HG02571 (cell line): Measurements from ENCODE around the gene PBRM1.
A peak's percentile ranks its signal among the peaks of the same experiment; 100 is the strongest.

ENCODE experiments used
- ATAC-seq: cut with Tn5 transposase; IDR thresholded peaks from one replicate; pipeline ENCODE4 v1.9.1; 2021; ENCODE audit warnings: mild to moderate bottlenecking, moderate library complexity; ENCODE audit not compliant: unreplicated experiment

Gene PBRM1

GRCh38 chr3:52670621-52671521, 14.8 kb downstream of the PBRM1 start:
- ATAC-seq: peak; percentile 82

DNA sequence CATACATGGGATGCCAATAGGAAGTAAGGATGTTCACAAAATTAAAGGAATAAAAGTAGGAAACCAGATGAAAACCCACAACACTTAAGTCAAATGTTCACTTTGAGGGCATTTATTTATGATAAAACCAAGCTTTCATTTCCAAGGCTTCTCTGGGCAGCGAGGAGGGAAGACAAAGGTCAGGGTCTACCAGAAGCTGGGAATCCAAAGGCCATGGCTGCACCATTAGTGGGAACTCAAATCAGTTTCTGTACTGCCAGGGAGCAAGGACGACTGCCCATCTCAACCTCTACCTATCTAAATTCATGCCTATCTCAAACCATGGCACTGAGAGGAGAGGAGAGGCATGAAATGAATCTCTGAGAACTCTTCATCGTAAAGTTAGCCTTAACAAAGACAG, 22.6 kb downstream of the PBRM1 start:
- ATAC-seq: no peak

- ATAC-seq: no peak
These were observed 25.7 kb downstream of the PBRM1 start for GRCh38 chr3:52660046-52660445.

DNA sequence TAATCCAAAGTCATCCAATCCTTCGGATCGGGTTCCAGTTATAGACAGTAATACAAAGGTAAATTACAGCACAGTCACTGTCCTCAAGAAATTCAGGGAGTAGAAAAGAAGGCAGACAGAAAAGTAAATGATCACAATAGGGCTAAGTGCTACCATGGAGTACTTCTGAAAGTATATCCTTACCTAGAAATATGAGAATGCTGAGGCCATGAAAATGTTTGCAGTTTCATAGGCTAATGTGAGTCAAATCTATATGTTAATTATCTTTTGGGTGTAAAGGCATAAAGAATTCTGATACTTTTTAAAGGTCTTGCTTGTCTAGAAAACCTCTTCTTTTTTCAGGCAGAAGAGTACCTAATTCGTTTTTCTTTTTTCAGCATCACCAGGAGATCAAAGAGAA, 29.8 kb downstream of the PBRM1 start:
- no peak for ATAC-seq

DNA sequence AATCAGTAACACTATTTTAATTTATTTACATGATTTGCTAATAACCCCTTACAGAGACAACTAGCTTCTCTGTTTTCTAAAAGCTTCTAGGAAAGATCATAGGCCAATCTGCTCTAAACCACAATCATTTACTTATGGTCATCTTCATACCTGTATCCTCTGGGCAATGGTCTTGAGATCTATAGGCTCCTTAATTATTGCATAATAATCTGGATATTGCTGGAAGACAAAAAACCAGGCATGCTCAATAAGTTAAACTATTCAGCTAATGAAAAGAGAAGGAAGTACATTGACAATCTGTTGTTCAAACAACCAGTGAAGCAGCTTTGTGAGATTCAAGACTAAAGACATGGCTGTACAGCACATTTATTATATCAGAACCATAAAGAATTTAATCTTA, 34.1 kb downstream of the PBRM1 start:
- ATAC-seq: no peak

DNA sequence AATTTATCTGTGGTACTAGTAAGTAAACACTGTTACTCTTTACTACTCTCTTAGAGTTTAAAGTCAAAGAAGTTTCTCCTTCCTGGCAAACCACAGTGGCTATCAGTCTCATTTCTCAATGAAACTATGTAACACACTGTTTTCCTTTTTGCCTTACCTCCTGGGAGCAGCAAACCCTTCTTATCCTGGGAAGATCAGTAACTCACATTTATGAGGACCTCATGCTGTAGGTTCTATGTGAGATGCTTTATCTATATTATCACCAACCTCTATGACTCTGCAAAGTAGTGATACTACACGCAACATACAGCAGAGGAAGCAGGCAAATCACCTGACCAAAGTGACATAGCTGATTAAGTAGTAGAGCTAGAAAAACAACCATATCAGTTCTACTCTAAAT, 35.3 kb downstream of the PBRM1 start:
- no peak for ATAC-seq

GRCh38 chr3:52649461-52650210, 36.1 kb downstream of the PBRM1 start:
- no peak for ATAC-seq

DNA sequence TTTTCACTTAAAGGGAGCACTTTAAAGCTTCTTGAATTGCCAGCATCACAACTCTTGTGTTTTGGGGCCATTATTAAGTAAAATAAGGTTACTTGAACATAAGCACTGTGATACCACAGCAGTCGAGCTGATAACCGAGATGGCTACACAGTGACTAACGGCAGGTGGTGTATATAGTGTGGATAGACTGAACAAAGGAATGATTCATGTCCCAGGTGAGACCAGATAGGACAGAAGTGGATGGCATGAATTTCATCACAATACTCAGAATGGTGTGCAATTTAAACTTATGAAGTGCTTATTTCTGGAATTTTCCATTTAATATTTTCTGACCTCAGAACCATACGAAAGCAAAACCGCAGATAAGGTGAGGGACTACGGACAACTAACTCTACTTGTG, 40.2 kb downstream of the PBRM1 start:
- no peak for ATAC-seq

- no peak for ATAC-seq
These were observed 49.0 kb downstream of the PBRM1 start for GRCh38 chr3:52636673-52637072.

- ATAC-seq: no peak
These were observed 51.9 kb downstream of the PBRM1 start for GRCh38 chr3:52633786-52634185.

GRCh38 chr3:52625041-52625440, 60.7 kb downstream of the PBRM1 start:
- ATAC-seq: no peak

DNA sequence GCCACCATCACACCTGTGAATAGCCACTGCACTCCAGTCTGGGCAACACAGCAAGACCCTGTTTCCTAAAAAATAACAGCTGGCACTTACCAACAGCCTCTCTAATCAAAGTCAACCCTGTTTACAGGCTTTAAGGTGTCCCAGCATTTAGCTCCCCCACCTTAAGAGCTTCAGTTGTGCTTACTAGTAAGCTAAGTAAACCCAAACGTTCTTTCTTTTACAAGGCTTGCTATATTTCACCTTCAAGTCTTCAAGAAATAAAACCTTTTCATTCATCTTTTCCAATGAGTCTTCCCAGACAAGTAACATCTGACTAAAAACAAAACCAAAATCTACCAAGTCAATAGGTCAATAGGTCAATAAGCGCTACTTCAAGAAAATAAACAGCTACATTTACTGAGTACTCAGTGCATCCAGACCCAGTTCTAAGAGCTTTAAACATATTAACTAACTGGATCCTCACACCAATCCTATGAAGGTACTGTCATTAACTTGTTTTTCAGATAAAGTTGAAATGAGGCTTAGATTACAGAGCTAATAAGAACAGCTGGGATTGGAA, 62.4 kb downstream of the PBRM1 start:
- no peak for ATAC-seq

GRCh38 chr3:52620580-52620979, 65.1 kb downstream of the PBRM1 start:
- no peak for ATAC-seq

GRCh38 chr3:52615166-52615565, 70.5 kb downstream of the PBRM1 start:
- ATAC-seq: no peak

GRCh38 chr3:52614689-52615088, 71.0 kb downstream of the PBRM1 start:
- ATAC-seq: no peak

GRCh38 chr3:52609316-52609815, 76.3 kb downstream of the PBRM1 start:
- no peak for ATAC-seq

GRCh38 chr3:52608337-52608736, 77.4 kb downstream of the PBRM1 start:
- ATAC-seq: no peak

GRCh38 chr3:52606373-52607085, 79.2 kb downstream of the PBRM1 start:
- no peak for ATAC-seq

DNA sequence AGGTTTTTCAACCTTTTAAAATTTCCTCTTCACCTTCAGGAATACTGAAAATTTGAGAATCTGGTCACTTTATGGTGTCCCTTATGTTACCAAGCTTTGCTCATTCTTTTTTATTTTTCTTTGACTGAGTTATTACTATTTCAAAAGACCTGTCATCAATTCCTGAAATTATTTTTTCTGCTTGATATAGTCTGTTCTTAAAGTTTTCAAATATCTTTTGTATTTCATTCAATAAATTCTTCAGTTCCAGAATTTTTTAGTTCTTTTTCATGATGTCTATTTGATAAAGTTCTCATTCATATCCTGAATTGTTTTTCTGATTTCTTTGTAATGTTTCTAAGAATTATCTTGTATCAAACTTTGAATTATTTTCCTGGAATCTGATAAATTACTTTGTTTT, 85.5 kb downstream of the PBRM1 start:
- no peak for ATAC-seq

DNA sequence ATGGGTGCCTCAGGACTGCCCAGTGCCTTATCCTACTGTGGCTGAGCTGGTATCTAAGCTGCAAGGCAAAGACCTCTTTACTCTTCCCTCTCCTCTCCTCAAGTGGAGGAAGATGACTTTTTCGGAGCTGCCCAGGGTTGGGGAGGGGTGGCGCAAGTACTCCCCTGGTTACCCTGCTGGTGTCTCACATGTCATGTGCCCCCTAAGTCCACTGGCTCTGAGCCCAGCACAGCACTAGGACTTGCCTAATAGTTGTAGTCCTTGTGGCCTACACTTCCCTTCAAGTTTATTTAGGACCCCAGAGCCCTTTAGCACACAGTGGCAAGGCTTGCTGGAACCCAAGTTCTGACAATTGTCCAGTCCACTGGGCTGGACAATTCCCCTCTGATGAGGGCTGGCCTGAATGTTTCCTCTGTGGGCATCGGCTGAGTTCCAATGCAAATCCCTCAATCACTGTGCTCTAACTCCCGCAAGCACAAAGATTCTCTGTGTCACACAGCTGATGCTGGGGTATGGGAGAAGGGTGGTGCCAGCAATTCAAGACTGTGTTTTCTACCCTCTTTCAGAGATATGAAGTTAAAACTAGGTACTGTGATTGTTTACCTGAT, 89.0 kb downstream of the PBRM1 start:
- no peak for ATAC-seq

DNA sequence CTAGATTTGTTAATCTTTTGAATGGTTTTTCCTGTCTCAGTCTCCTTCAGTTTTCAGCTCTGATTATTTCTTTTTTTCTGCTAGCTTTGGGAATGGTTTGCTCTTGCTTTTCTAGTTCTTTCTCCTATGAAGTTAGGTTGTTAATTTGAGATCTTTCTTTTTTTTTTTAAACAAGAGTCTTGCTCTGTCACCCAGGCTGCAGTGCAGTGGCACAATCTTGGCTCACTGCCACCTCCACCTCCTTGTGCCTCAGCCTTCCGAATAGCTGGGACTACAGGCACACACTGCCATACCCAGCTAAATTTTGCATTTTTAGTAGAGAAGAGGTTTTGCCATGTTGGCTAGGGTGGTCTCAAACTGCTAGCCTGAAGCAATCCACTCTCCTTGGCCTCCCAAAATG, 92.6 kb downstream of the PBRM1 start:
- no peak for ATAC-seq
